Measurements from ENCODE around the gene SCLT1.
A peak's percentile ranks its signal among the peaks of the same experiment; 100 is the strongest.

Gene SCLT1

DNA sequence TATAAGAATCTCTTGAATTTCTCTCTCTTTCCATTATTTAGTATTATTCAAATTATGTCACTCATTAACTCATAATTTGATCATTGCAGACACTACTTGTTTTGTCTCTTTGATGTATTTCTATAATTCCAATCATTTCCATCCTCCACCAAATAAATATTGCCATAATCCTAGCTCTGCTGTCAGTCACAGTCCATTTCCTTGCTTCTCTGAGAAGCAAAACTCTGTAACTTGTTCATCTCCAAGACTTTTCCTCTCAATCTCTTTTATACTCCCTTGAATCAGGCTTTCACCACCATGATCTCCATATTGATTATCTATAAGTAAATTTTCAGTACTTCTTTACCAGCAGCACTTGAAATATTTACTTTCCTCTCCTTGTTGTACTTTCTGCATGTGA lies 135.9 kb downstream of the SCLT1 start:
- no peak for DNase-seq (ENCODE audit: low read depth in 2 of 2)

DNA sequence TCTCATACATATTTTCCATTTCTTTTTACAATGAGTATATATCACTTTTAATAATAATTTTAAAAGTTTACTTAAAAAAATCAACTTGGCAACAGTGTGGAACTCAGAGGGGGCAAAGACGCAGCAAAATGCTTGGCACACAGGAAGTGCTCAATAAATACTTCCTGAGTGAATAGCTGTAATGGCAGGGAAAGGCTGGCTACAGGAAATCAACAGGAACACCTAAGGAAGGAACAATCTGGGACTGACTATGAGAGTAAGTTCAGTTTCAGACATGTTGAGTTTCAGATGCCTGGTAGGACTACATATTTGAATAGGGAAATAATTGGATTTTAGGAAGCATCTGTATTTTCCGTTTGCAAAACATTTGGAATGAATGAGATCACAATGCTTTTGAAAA lies 137.6 kb downstream of the SCLT1 start:
- DNase-seq (ENCODE audit: low read depth in 2 of 2), result no peak

- DNase-seq (ENCODE audit: low read depth in 2 of 2), result no peak
Observed at GRCh38 chr4:128954941-128955340, 138.4 kb downstream of the SCLT1 start.

DNA sequence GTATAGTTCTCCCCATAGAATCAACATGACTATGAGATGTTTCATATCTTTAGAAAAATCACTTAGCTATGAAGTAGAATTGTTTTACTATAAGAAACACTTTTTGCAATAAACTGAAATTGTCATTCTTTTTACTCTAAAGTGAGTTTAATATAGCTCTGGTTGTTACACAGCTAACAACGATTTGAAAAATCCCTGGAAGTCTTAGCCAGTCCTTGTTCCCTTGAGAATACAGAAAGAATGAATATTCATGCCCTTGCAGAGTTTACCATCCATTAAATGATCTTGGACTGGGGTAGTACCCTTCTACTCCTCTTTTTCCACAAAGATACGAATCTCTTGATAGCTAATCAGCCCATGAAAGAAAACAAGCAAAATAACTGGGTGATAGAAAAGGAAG lies 142.0 kb downstream of the SCLT1 start:
- no peak for DNase-seq (ENCODE audit: low read depth in 2 of 2)

DNA sequence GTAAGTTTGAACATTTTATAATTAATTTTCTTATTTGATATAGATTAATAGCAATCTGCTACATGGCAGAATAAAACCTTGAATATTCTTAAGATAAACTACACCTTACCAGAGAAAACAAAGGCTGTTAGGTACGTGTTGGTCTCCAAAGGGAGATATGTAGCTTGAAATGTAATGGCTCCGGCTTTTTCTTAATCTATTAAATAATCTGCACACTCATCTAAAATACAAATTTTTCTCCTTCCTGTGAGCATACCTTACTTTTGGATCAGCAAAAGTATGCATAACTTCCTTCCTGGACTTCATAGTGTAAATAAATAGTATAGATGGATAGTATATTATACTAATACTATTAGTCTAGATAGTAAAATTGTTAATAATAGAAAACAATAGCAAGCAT lies 142.5 kb downstream of the SCLT1 start:
- no peak for DNase-seq (ENCODE audit: low read depth in 2 of 2)

- DNase-seq (ENCODE audit: low read depth in 2 of 2), result no peak
Observed at GRCh38 chr4:128946916-128947315, 146.4 kb downstream of the SCLT1 start.

DNA sequence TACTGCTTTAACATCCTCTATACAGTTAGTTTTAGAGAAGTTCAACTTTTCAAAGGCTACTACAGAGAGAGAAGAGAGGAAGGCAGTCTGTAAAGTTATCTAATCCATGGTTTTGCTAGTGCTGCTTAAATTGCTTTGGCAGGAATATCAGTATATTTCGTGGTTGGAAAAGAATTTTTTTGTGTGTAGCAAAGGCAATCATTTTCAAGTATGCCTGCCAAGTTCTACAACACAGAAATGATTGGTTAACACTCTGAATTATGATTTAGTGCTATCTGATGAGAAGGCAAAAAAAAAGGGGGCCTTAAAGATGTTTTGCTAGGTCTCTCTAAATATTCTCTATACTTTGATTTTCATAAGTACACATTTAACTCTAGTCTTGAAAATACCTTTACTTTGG lies 150.7 kb downstream of the SCLT1 start:
- DNase-seq (ENCODE audit: low read depth in 2 of 2), result no peak

DNA sequence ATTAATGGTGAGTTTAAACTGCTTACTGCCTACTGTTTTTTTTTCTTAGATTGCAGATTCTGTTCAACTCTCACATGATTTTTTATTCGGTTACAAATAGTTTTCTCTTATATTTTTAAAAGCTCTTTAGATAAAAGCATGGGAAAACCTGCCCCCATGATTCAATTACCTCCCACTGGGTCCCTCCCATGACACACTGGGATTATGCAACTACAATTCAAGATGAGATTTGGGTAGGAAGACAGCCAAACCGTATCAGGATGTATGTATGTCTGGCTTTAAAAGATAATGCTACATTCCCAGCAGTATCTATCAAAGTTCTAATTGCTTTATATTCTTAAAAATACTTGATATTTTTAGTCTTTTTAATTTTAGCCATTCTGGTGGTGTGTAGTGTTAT lies 152.4 kb downstream of the SCLT1 start:
- DNase-seq (ENCODE audit: low read depth in 2 of 2), result no peak

DNA sequence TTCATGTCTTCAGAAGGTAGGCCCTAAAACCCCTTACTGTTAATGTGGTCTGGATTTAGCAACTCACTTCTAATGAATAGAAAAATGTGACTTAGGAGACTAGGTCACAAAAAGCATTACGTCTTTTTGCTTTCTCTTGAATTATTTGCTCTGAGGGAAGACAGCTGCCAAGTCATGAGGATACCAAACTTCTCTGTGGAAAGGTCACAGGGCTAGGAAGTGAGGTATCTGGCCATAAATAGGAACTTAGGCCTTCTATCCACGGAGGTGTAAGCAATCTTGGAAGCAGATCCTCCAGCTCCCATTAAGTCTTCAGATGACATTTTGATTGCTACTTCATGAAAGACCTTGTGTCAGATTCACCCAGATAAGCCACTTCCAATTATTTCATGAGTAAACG lies 163.3 kb downstream of the SCLT1 start:
- no peak for DNase-seq (ENCODE audit: low read depth in 2 of 2)

- no peak for DNase-seq (ENCODE audit: low read depth in 2 of 2)
Observed at GRCh38 chr4:128924951-128925350, 168.4 kb downstream of the SCLT1 start.

GRCh38 chr4:128921954-128922353 lies 171.4 kb downstream of the SCLT1 start:
- no peak for DNase-seq (ENCODE audit: low read depth in 2 of 2)

DNA sequence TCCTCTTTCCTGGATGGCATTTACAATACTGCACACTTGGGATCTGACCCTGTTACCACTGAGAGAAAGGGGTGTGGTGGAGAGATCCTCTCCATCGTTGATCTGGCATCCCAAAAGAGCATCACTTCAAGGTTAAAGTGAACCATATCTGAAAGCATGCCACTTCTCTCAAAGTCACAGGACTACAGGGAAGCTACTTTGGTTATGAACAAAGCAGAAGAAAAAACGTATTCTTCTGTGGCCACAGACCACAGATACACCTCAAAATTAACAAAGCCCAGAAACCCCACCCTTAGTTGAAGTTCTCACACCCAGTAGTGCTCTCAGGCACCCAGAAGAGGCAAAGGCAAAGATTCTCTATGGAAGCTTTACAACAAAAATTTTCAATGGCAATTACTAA lies 175.6 kb downstream of the SCLT1 start:
- DNase-seq (ENCODE audit: low read depth in 2 of 2), result no peak

GRCh38 chr4:128916832-128917231 lies 176.5 kb downstream of the SCLT1 start:
- DNase-seq (ENCODE audit: low read depth in 2 of 2), result peak in 1 of 2 donors; percentile 7

GRCh38 chr4:128915544-128915943 lies 177.8 kb downstream of the SCLT1 start:
- no peak for DNase-seq (ENCODE audit: low read depth in 2 of 2)

- DNase-seq (ENCODE audit: low read depth in 2 of 2), result no peak
Observed at GRCh38 chr4:128913228-128913627, 180.1 kb downstream of the SCLT1 start.

GRCh38 chr4:128908735-128909134 lies 184.6 kb downstream of the SCLT1 start:
- DNase-seq (ENCODE audit: low read depth in 2 of 2), result no peak

DNA sequence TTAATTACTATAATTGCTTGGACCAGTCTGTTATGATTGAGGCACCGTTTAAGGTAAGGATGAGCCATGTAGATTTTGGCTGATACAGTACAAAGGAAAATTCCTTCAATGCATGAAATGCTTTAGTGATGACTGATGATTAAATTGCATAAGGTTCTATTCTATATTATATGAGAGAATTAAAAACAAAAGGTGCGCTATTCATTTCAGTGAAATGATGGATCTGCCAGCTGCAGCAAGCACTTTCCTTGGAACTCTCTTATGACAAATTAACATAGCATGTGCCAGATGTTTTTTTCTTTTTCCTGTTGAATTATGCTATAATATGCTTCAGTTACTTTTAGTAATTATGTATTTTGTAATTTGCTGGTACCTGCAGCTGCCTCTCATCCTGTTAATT lies 185.4 kb downstream of the SCLT1 start:
- DNase-seq (ENCODE audit: low read depth in 2 of 2), result no peak

DNA sequence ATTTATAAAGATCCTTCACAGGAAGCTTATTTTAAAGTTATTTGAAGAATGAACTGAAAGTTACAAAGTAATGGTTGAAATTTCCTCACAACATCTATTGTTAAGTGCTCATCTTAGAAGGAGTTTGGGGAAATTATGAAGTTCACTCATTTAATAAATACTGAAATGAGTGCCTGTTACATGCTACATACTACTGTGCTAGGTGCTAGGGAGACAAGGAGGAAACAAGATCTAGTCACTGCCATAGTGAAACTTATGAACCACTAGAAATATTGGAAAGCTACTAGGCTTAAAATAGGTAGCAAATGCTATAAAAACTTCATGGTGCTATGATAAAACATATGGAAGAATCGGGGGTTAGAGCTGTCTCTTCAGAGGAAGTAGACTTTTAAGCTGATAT lies 186.8 kb downstream of the SCLT1 start:
- no peak for DNase-seq (ENCODE audit: low read depth in 2 of 2)

DNA sequence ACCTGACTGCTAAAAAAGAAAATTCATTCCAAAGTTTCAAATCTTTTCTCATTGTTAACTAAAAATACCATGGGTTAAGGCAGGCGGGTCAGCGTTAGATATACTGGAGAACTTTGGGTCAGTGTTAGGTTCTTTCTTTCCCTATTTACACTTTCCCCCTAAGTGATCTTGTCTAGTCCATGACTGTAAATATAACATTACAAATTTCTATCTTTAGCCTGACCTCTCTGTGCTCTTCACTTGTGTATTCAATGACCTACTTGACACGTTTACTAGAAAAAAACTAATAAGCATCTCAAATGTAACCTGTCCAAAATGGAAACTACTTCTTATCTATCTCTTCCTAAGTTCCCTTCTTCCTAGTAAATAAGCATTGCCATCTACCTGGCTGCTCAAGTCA lies 188.5 kb downstream of the SCLT1 start:
- no peak for DNase-seq (ENCODE audit: low read depth in 2 of 2)

DNA sequence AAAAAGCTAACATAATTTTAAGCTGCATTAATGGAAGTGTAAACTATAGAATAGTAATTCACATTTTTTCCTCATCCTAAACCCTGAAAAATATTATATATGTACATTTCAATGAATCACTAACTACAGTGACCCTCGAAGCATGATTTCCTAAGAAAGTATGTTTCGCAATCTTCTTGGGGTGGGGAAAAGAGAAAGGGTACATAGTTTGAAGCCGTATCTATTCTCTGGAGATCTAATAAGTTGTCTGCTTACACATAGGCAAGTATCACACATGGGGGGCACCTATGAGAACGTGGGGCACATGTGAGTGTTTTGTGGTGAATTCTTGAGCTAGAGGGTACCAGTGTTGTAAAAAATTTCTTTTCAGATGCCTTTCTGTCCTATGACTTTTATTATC lies 212.7 kb downstream of the SCLT1 start:
- no peak for DNase-seq (ENCODE audit: low read depth in 2 of 2)

DNA sequence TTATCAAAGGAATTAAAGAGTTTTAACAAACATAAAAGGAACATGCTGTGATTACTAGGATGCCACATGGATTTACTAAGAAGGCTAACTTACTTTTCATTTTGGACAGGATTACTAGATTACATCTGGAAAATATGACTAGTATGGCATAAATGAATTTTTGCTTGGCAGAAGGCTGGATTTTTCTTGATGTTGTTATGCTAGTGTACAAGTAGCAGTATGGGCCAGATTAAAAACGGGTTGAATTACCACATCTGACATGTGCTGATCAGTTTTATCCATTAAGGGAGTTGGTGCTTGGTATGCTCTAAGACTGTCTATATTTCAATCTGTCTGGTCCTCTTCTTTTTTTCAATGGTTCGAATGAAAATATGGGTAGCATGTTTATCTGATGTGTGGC lies 213.4 kb downstream of the SCLT1 start:
- no peak for DNase-seq (ENCODE audit: low read depth in 2 of 2)

- no peak for DNase-seq (ENCODE audit: low read depth in 2 of 2)
Observed at GRCh38 chr4:128879283-128879682, 214.1 kb downstream of the SCLT1 start.

- DNase-seq (ENCODE audit: low read depth in 2 of 2), result no peak
Observed at GRCh38 chr4:128877934-128878333, 215.4 kb downstream of the SCLT1 start.

DNA sequence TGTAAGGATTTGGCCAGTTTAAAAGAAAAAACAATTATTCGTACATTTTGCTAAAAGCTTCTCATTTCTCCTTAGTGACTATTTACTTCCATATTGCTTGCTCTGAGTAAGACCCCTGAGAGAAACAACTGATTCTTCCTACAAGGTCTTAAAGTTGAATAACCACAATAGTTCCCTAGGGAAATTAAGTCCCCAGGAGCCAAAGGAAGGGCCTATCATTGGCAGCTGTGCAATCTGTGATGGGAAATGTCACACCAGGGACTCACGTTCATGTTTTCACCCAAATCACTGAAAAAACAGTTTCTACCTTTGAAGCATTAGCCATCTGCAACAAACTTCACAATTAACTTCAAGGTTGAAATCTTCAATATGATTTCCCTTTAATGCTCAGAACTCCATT lies 217.1 kb downstream of the SCLT1 start:
- no peak for DNase-seq (ENCODE audit: low read depth in 2 of 2)

DNA sequence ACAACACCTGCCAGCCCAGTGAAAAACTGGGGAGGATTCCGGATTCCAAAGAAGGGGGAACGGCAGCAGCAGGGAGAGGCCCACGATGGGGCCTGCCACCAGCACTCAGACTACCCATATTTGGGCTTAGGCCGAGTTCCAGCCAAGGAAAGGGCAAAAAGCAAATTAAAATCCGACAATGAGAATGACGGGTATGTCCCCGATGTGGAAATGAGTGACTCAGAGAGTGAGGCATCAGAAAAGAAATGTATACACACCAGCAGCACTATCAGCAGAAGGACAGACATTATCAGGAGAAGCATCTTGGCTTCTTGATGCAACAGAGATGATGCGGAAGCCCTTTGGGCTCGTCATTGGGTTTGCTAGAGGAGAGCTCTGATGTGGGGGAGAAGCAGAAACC lies 221.4 kb downstream of the SCLT1 start:
- no peak for DNase-seq (ENCODE audit: low read depth in 2 of 2)

Measured in stimulated activated CD8-positive, alpha-beta memory T cell treated with anti-CD3 and anti-CD28 coated beads, Interleukin-7, amount 100 ng/mL, for 1 hour (primary cell).